Retina (tissue), 1 donor: ENCODE data around the gene FUT7.

ENCODE experiments used
- DNase-seq: peaks from one replicate; pipeline ENCODE4 v3.0.0-alpha.2; 2016

The FUT7 gene

GRCh38 chr9:136980669-136981478 is 51.0 kb downstream of the FUT7 start:
- DNase-seq = no peak
